NB4 (cell line): ENCODE data around the gene CNNM1.

ENCODE experiments used
- CTCF ChIP-seq: IDR thresholded peaks from one replicate; pipeline ENCODE4 v1.5.1; 2012; ENCODE audit warnings: low read depth, low read length
- MAX ChIP-seq: IDR thresholded peaks from 2 replicates; pipeline ENCODE4 v1.6.1; 2011; ENCODE audit warnings: low read depth, low read length
- MYC ChIP-seq: IDR thresholded peaks from 2 replicates; pipeline ENCODE4 v1.6.1; 2011; ENCODE audit warnings: low read depth, low read length
- POLR2A ChIP-seq: IDR thresholded peaks from 2 replicates; pipeline ENCODE4 v1.6.1; 2011; ENCODE audit warnings: mild to moderate bottlenecking; ENCODE audit not compliant: insufficient read length; ENCODE audit errors: extremely low read depth

- TF ChIP-seq CTCF (no peak), POLR2A (no peak), MAX (no peak), MYC (no peak)
Observed at GRCh38 chr10:99432881-99433280, 103.7 kb downstream of the CNNM1 start.
